ENCODE results near the gene ATP6V1G3. TPM values are rescaled to one million over a fixed set of nuclear protein-coding genes. Genes with fewer than 3 reads are reported as not detected.

Gene ATP6V1G3
- total RNA-seq, 1 donor = 0.43 TPM

- DNase-seq (ENCODE audit: low read depth) = no peak
- no peak overlapping the region for H3K4me3 ChIP-seq (ENCODE audit: low read depth, low read length)
- no peak for TF ChIP-seq CTCF (IDR thresholded peaks at IDR 0.05; ENCODE audit: insufficient read depth, low read depth, low read length)
Measured at GRCh38 chr1:198498881-198499280, 41.6 kb downstream of the ATP6V1G3 start.

DNA sequence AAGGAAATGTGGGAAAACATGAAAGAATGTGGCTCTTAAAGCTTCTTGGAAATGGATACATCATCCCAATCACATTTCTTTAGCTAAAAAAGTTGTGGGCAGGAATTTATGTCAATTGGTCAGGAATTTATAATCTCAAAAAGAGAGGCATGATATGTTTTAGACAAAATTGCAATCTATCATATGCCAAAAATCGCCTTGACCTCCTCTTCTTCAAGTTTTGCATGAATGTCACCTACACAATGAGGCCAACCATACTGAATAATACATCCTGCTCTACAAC lies 42.4 kb downstream of the ATP6V1G3 start:
- DNase-seq (ENCODE audit: low read depth) = no peak
- TF ChIP-seq CTCF (IDR thresholded peaks at IDR 0.05; ENCODE audit: insufficient read depth, low read depth, low read length) = no peak

DNA sequence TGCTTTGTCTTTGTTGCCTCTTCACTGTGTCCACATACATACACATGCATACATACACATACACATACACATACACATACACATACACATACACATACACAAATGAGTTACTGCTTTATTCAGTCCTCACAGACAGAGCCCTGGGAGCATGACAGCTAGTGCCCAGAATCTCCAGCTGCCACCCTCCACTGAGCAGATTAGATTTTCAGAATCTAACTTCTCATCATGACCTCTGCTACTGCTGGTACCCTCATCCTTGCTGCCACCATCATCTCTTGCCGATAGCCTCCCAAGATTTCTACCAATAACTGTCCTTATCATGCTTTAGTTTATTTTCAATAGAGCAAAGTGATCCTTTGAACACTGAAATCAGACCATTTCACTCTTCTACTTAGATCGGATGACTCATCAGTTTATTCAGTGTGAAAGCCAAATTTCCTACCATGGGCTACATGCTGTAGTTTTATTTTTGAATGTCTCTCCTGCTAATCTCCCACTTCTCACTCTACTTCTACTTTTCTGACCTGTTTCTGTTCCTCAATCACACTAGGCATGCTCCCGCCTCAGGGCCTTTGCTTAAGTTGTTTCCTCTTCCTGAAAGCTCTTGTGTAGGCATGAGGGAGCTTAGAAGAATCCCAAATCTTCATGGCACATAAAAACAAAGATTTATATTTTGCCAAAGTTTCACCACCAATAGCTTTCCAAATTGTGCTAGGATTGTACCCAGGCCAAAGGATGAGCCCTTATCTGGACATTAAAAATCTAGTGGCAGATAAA lies 43.0 kb downstream of the ATP6V1G3 start:
- H3K4me3 ChIP-seq (ENCODE audit: low read depth, low read length) = no peak overlapping the region
- peak; percentile 41 for DNase-seq (ENCODE audit: low read depth)
- no peak for TF ChIP-seq CTCF (IDR thresholded peaks at IDR 0.05; ENCODE audit: insufficient read depth, low read depth, low read length)

More for the DNA sequence above, 42.4 kb downstream of the ATP6V1G3 start:
- H3K4me3 ChIP-seq (ENCODE audit: low read depth, low read length) = no peak overlapping the region

DNA sequence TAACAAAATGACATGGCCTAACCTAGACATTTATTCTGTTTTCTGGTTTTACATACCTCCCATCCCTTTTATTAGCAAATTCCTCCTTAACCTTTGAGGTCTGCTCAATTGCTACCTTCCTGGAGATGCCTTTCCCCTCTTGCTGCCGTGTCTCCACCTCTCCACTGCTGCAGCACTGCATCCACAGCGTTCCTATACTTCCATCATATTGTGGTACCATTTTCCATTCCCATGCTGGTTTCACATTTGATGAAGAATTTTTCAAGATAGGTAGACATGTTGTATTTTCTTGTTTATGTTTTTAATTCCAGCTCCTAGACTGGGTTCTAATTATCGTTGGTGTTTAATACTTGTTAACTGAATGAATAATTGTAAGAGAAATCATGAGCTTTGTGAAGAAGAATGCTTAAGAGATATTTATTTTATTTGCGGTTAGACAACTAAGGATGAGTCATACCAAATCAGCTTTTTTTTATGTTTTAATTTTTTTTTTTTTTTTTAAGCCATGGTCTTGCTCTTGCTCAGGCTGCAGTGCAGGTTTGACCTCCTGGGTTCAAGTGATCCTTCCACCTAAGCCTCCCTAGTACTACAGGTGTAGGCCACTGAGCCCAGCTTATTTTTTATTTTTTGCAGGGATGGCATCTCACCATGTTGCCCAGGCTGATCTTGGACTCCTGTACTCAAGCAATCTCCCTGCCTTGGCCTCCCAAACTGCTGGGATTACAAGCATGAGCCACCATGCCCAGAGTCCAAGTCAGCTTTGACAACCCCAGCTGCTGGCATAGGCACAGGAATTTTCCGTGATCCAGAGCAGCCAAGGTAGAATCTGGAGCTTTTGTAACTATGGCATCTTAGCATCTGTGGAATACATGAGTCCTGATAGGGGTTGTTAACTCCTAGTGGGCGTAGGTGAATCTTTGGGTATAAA lies 44.0 kb downstream of the ATP6V1G3 start:
- H3K4me3 ChIP-seq (ENCODE audit: low read depth, low read length) = no peak overlapping the region
- DNase-seq (ENCODE audit: low read depth) = peak; percentile 67
- no peak for TF ChIP-seq CTCF (IDR thresholded peaks at IDR 0.05; ENCODE audit: insufficient read depth, low read depth, low read length)

GRCh38 chr1:198495631-198496030 lies 44.8 kb downstream of the ATP6V1G3 start:
- no peak for TF ChIP-seq CTCF (IDR thresholded peaks at IDR 0.05; ENCODE audit: insufficient read depth, low read depth, low read length)
- peak; percentile 24 for DNase-seq (ENCODE audit: low read depth)
- no peak overlapping the region for H3K4me3 ChIP-seq (ENCODE audit: low read depth, low read length)

GRCh38 chr1:198494658-198495103 lies 45.8 kb downstream of the ATP6V1G3 start:
- H3K4me3 ChIP-seq (ENCODE audit: low read depth, low read length) = no peak overlapping the region
- DNase-seq (ENCODE audit: low read depth) = no peak
- no peak for TF ChIP-seq CTCF (IDR thresholded peaks at IDR 0.05; ENCODE audit: insufficient read depth, low read depth, low read length)

Data from fibroblast of villous mesenchyme (primary cell).